Stimulated activated effector memory CD8-positive, alpha-beta T cell treated with anti-CD3 and anti-CD28 coated beads, Interleukin-12 subunit alpha, Interleukin-12 subunit beta, amount 100 ng/mL, for 72 hours (primary cell): ENCODE data around the gene BANF1.

Experiments
- ATAC-seq: fragments of 150-1000 bp; cut with Tn5 transposase; 2 replicates; pipeline ENCODE4 v1.10.0; 2021
- DNase-seq, 2 donors: peaks; one replicate each; pipeline ENCODE4 v3.0.0; 2021 to 2022; ENCODE audit warnings: low spot score in 2 of 2
- H3K27ac Mint-ChIP-seq: one replicate; pipeline ENCODE4 v1.8.0; 2022; ENCODE audit warnings: mild to moderate bottlenecking, mixed read lengths
- H3K36me3 Mint-ChIP-seq: one replicate; pipeline ENCODE4 v1.8.0; 2022; ENCODE audit warnings: mild to moderate bottlenecking, mixed read lengths
- H3K4me1 Mint-ChIP-seq: one replicate; pipeline ENCODE4 v1.8.0; 2022; ENCODE audit warnings: mixed read lengths
- H3K4me3 Mint-ChIP-seq: one replicate; pipeline ENCODE4 v1.8.0; 2022; ENCODE audit warnings: mild to moderate bottlenecking, mixed read lengths
- H3K9me3 Mint-ChIP-seq: one replicate; pipeline ENCODE4 v1.8.0; 2022; ENCODE audit warnings: mixed read lengths

Gene BANF1

GRCh38 chr11:66051766-66052663 lies 49.7 kb downstream of the BANF1 start, which contains the start of gene SF3B2:
SF3B2 (plus strand) TSS chr11:66052364; CDS start chr11:66052385, 21 bp downstream.
- peak; percentile 99 for ATAC-seq
- Mint-ChIP-seq H3K9me3 (no peaks in the 10 kb centered on the region), H3K36me3 (peaks cover 53% of the 10 kb centered on the region), H3K4me3 (peak within 1 kb of the TSS; percentile 100), H3K27ac (peak within 1 kb of the TSS; percentile 100), H3K4me1 (peaks cover 32% of the 10 kb centered on the region)
- DNase-seq, result peak; percentile 87 to 96

GRCh38 chr11:66052664-66052982 lies 50.3 kb downstream of the BANF1 start:
- DNase-seq (no peak), ATAC-seq (no peak)
- H3K27ac Mint-ChIP-seq, result peak overlapping the region; percentile 100
- H3K36me3 Mint-ChIP-seq, result peaks cover 59% of the 10 kb centered on the region
- H3K4me3 Mint-ChIP-seq, result peak overlapping the region; percentile 100
- H3K4me1 Mint-ChIP-seq, result peaks cover 36% of the 10 kb centered on the region
- no peaks in the 10 kb centered on the region for H3K9me3 Mint-ChIP-seq
